Activated gamma-delta T cell treated with anti-CD3 and anti-CD28 coated beads, Interleukin-2, amount 50 U/mL, for 16 hours (primary cell): ENCODE data around the gene FGF10.

ENCODE experiments used
- DNase-seq: peaks from one replicate; pipeline ENCODE4 v3.0.0-alpha.2; 2020; ENCODE audit warnings: low read depth

Gene FGF10

DNA sequence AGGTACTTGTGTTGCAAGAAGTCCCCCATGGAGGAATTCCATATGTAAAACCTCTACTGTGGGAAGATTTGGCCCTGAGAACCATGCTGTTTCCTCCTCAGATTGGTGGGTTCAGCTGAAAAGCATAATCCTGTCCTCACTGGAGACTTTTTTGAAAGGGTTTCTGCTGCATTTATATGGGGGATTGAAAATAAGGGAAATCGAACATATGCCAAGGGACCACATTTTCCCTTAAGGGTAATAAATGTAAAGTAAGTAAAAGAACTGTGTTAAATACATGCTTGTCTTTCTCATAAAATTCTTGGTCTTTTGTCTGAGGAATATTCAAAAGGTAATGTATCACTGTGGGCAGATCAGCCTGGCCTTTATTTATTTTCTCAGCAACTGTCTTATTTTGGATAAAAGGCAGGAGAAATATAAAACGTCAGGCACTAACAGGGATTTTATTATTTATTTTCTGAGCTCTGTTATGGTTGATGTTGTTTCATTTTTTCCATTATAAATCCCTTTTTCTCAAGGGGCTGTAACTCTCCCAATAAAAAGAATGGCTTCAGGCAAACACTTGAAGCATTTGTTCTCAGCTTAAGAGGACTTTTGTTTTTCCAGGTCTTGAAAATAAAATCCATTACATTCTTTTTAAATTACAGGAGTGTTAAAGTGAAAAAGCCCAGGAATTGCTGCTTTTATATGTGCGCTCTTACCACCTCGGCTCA is 131.4 kb downstream of the FGF10 start:
- DNase-seq = no peak

DNA sequence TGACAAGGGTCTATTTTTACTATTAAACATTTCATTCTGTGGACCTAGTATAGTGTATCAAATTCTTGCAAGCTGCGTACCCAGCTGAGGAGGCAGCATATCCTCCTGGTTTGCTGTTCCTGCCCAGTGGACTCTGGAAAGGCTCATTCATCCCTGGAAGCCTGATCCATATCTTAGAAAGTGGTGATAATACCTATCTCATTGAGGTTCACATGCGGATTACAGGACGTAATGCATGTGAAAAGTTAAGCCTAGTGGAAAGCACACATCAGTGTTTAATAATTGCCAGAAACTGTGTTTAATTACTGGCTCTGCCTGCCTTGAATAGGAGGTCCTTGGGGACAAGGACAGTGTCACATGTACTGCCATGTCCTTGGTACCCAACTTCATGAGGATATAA is 132.0 kb downstream of the FGF10 start:
- no peak for DNase-seq
